HepG2 (cell line): ENCODE measurements around the gene SLC36A3. TPM values are rescaled to one million over a fixed set of nuclear protein-coding genes. Genes with fewer than 3 reads are reported as not detected.
A peak's percentile ranks its signal among the peaks of the same experiment; 100 is the strongest.

ENCODE experiments used
- AGO2 ChIP-seq: fragments of 200-400 bp; formaldehyde crosslinking; optimal IDR thresholded peaks from 2 replicates; pipeline ENCODE3; 2017; ENCODE audit warnings: mild to moderate bottlenecking, low read depth, low read length, moderate library complexity
- JUN ChIP-seq: sonication (generic); formaldehyde crosslinking; IDR thresholded peaks from 2 replicates; pipeline ENCODE4 v1.4.0; 2020; ENCODE audit warnings: mild to moderate bottlenecking, missing genetic modification reagents
- NR2F6 ChIP-seq, 2 experiments: IDR thresholded peaks; 2 replicates each; pipeline ENCODE4 v1.6.1; 2016; ENCODE audit warnings: antibody characterized with exemption in 1 of 2, mild to moderate bottlenecking in 1 of 2
- REL ChIP-seq: sonication (generic); formaldehyde crosslinking; conservative IDR thresholded peaks from 2 replicates; pipeline ENCODE4 v1.8.0; 2022; ENCODE audit warnings: mild to moderate bottlenecking, missing genetic modification reagents, moderate library complexity
- REXO4 ChIP-seq: sonication (generic); formaldehyde crosslinking; IDR thresholded peaks from 2 replicates; pipeline ENCODE4 v1.8.0; 2022; ENCODE audit warnings: missing genetic modification reagents, mild to moderate bottlenecking, borderline replicate concordance
- SAP130 ChIP-seq: IDR thresholded peaks from 2 replicates; pipeline ENCODE4 v1.6.1; 2016; ENCODE audit warnings: low read depth
- SSRP1 ChIP-seq: IDR thresholded peaks from 2 replicates; pipeline ENCODE4 v1.6.1; 2016; ENCODE audit warnings: control low read depth
- TAF15 ChIP-seq: fragments of 200-400 bp; formaldehyde crosslinking; IDR thresholded peaks from one replicate; pipeline ENCODE4 v1.6.1; 2018; ENCODE audit warnings: mild to moderate bottlenecking, low read depth, low read length; ENCODE audit not compliant: poor library complexity, severe bottlenecking
- ZNF747 ChIP-seq: sonication (generic); formaldehyde crosslinking; IDR thresholded peaks from 2 replicates; pipeline ENCODE4 v1.8.1; 2023; ENCODE audit warnings: missing genetic modification reagents, mild to moderate bottlenecking, borderline replicate concordance
- ZXDC ChIP-seq: sonication (generic); formaldehyde crosslinking; IDR thresholded peaks from 2 replicates; pipeline ENCODE4 v1.5.0; 2020; ENCODE audit warnings: mild to moderate bottlenecking, missing genetic modification reagents
- polyA plus RNA-seq, 8 experiments: library from polyadenylated mRNA; depleted of rRNA in 3 of 8; stranded (reverse) in 7 of 8; unstranded in 1 of 8; fragments of >200 nt; fragmentation: Illumina TruSeq in 4 of 8; extraction: Trizol in 4 of 8; gene quantifications; 2 replicates each; pipeline versions ENCODE4 v1.2.1 to v1.2.3, GENCODE V29; 2011 to 2016; ENCODE audit warnings: low read depth in 4 of 8, missing spikeins in 1 of 8, mixed read lengths in 1 of 8; ENCODE audit not compliant: insufficient read depth in 1 of 8
- total RNA-seq, 5 experiments: library from RNA; depleted of rRNA; stranded (reverse); fragments of >200 nt; fragmentation: Illumina TruSeq; extraction: Trizol; gene quantifications; 2 replicates each; pipeline ENCODE4 v1.2.3, GENCODE V29; 2016; ENCODE audit warnings: low read depth in 1 of 5
- TF ChIP-seq, protein P1 (sequence below): sonication (generic); formaldehyde crosslinking; IDR thresholded peaks from 2 replicates; pipeline ENCODE4 v1.4.0; 2020; ENCODE audit warnings: missing genetic modification reagents
- TF ChIP-seq, protein P2 (sequence below): sonication (generic); formaldehyde crosslinking; IDR thresholded peaks from 2 replicates; pipeline ENCODE4 v1.8.1; 2023; ENCODE audit warnings: mild to moderate bottlenecking, missing genetic modification reagents
- TF ChIP-seq, protein P3 (sequence below): sonication (generic); formaldehyde crosslinking; IDR thresholded peaks from 2 replicates; pipeline ENCODE4 v1.4.0; 2020; ENCODE audit warnings: missing genetic modification reagents, borderline replicate concordance
- TF ChIP-seq, protein P4 (sequence below): sonication (generic); formaldehyde crosslinking; IDR thresholded peaks from 2 replicates; pipeline ENCODE4 v1.8.0; 2023; ENCODE audit warnings: mild to moderate bottlenecking, missing genetic modification reagents
- TF ChIP-seq, protein P5 (sequence below): sonication (generic); formaldehyde crosslinking; IDR thresholded peaks from 2 replicates; pipeline ENCODE4 v1.4.0; 2020; ENCODE audit warnings: mild to moderate bottlenecking, low read depth, missing genetic modification reagents

SLC36A3 gene
- total and polyA plus RNA-seq, 2 of the 13 experiments (the other 11 are each of a cell fraction or from before 2014, with no cell fraction given) = not detected

GRCh38 chr5:151234476-151235238 lies 68.9 kb downstream of the SLC36A3 start (continued):
- TF ChIP-seq, protein P1, sequence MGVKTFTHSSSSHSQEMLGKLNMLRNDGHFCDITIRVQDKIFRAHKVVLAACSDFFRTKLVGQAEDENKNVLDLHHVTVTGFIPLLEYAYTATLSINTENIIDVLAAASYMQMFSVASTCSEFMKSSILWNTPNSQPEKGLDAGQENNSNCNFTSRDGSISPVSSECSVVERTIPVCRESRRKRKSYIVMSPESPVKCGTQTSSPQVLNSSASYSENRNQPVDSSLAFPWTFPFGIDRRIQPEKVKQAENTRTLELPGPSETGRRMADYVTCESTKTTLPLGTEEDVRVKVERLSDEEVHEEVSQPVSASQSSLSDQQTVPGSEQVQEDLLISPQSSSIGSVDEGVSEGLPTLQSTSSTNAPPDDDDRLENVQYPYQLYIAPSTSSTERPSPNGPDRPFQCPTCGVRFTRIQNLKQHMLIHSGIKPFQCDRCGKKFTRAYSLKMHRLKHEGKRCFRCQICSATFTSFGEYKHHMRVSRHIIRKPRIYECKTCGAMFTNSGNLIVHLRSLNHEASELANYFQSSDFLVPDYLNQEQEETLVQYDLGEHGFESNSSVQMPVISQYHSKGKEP (CRISPR knock-in tag) = no peak
- TF ChIP-seq NR2F6 (IDR thresholded peaks at IDR 0.05) (peak; percentile 51; the same call in 1 of the 2 replicates), NR2F6 (CRISPR knock-in tag; IDR thresholded peaks at IDR 0.05) (no peak), JUN (no peak), REXO4 (CRISPR knock-in tag) (no peak), REL (CRISPR knock-in tag) (no peak), TAF15 (no peak), SAP130 (peak; percentile 76), AGO2 (no peak), ZNF747 (CRISPR knock-in tag) (no peak), SSRP1 (no peak), ZXDC (no peak)
- TF ChIP-seq, protein P2, sequence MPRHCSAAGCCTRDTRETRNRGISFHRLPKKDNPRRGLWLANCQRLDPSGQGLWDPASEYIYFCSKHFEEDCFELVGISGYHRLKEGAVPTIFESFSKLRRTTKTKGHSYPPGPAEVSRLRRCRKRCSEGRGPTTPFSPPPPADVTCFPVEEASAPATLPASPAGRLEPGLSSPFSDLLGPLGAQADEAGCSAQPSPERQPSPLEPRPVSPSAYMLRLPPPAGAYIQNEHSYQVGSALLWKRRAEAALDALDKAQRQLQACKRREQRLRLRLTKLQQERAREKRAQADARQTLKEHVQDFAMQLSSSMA (CRISPR knock-in tag) = no peak
- TF ChIP-seq, protein P3, sequence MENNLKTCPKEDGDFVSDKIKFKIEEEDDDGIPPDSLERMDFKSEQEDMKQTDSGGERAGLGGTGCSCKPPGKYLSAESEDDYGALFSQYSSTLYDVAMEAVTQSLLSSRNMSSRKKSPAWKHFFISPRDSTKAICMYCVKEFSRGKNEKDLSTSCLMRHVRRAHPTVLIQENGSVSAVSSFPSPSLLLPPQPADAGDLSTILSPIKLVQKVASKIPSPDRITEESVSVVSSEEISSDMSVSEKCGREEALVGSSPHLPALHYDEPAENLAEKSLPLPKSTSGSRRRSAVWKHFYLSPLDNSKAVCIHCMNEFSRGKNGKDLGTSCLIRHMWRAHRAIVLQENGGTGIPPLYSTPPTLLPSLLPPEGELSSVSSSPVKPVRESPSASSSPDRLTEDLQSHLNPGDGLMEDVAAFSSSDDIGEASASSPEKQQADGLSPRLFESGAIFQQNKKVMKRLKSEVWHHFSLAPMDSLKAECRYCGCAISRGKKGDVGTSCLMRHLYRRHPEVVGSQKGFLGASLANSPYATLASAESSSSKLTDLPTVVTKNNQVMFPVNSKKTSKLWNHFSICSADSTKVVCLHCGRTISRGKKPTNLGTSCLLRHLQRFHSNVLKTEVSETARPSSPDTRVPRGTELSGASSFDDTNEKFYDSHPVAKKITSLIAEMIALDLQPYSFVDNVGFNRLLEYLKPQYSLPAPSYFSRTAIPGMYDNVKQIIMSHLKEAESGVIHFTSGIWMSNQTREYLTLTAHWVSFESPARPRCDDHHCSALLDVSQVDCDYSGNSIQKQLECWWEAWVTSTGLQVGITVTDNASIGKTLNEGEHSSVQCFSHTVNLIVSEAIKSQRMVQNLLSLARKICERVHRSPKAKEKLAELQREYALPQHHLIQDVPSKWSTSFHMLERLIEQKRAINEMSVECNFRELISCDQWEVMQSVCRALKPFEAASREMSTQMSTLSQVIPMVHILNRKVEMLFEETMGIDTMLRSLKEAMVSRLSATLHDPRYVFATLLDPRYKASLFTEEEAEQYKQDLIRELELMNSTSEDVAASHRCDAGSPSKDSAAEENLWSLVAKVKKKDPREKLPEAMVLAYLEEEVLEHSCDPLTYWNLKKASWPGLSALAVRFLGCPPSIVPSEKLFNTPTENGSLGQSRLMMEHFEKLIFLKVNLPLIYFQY (CRISPR knock-in tag) = no peak
- TF ChIP-seq, protein P4, sequence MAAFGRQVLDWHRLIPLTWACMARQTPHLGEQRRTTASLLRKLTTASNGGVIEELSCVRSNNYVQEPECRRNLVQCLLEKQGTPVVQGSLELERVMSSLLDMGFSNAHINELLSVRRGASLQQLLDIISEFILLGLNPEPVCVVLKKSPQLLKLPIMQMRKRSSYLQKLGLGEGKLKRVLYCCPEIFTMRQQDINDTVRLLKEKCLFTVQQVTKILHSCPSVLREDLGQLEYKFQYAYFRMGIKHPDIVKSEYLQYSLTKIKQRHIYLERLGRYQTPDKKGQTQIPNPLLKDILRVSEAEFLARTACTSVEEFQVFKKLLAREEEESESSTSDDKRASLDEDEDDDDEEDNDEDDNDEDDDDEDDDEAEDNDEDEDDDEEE = no peak
- TF ChIP-seq, protein P5, sequence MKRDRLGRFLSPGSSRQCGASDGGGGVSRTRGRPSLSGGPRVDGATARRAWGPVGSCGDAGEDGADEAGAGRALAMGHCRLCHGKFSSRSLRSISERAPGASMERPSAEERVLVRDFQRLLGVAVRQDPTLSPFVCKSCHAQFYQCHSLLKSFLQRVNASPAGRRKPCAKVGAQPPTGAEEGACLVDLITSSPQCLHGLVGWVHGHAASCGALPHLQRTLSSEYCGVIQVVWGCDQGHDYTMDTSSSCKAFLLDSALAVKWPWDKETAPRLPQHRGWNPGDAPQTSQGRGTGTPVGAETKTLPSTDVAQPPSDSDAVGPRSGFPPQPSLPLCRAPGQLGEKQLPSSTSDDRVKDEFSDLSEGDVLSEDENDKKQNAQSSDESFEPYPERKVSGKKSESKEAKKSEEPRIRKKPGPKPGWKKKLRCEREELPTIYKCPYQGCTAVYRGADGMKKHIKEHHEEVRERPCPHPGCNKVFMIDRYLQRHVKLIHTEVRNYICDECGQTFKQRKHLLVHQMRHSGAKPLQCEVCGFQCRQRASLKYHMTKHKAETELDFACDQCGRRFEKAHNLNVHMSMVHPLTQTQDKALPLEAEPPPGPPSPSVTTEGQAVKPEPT = no peak
